Measurements from ENCODE around the gene MMS22L.

Gene MMS22L

DNA sequence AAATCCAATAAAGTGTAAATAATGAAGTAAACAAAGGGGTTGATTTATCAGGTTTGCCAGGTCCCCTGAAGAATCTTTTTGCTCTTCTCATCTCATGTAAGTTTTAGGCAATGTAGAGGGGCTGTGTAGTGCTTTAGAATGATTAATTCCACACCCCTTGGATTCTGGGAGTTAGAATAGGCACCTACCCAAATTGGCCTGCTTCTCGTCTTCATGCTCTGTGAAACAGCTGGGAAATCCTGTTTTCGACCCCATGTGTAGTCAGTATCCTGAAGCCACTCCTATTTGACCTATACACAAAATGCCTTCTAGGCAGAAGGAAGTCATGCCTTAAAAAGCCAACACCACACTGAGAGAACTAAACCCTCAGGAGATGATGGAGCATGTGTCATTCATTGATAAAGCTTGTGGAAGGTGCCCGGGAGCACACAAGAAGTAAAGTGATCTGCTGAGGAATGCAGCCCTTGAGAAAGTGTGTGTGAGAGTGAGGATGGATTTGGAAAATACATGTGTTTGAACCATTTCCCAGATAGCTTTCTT is 187.6 kb downstream of the MMS22L start:
- TF ChIP-seq, protein P1, sequence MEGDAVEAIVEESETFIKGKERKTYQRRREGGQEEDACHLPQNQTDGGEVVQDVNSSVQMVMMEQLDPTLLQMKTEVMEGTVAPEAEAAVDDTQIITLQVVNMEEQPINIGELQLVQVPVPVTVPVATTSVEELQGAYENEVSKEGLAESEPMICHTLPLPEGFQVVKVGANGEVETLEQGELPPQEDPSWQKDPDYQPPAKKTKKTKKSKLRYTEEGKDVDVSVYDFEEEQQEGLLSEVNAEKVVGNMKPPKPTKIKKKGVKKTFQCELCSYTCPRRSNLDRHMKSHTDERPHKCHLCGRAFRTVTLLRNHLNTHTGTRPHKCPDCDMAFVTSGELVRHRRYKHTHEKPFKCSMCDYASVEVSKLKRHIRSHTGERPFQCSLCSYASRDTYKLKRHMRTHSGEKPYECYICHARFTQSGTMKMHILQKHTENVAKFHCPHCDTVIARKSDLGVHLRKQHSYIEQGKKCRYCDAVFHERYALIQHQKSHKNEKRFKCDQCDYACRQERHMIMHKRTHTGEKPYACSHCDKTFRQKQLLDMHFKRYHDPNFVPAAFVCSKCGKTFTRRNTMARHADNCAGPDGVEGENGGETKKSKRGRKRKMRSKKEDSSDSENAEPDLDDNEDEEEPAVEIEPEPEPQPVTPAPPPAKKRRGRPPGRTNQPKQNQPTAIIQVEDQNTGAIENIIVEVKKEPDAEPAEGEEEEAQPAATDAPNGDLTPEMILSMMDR (IDR thresholded peaks at IDR 0.05) = no peak

DNA sequence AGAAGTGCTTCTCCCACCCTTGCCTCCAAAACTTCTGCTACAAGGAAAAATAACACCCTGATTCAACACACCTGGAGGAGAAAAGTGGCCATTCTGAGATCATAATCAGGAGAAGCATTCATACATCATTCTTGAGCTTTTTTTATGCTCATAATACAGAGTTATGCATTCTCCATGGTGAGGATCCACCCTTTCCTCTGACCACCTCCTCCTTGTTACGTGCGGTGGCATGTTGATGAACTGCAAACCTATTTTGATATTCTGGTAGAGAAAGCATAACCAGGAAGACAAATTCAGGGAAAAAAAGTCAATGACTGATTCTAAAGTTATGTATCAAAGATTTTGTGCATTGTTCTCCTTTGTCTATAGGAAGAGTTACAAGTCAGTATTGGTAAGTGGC is 188.6 kb downstream of the MMS22L start:
- TF ChIP-seq, protein P1 (IDR thresholded peaks at IDR 0.05) = no peak

DNA sequence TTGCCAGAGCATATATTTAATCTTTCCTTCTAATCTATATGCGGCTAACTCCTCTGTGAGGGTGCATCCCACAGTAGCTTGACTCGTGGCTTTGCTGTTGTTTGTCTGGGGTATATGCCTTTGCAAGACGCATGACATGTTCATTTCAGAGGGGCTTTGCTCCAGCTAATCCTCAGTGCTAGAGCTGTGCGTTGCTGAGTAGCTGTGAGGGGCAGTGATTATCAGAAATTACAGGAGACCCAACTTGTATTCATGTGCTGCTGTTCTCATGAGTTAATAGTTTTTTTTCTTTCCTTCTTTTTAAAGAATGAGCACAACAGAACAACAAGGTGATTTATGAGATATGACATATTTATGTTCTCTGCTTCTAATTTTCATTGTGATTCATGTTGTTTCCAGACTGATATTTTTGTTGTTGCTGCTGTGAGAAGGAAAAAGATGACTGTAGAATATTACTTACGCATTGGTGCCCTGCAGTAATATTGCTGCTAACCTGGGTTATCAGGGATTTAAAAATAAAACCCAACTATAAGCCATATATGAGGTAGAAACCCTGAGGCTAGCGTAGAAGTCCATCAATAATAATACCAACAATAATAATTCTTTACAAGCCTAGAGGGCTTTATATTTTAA is 190.2 kb downstream of the MMS22L start:
- TF ChIP-seq, protein P1 (IDR thresholded peaks at IDR 0.05) = no peak

All from LNCAP (cell line).